Psoas muscle (tissue), 8 donors: ENCODE results near the gene FLAD1. TPM values are rescaled to one million over a fixed set of nuclear protein-coding genes. Genes with fewer than 3 reads are reported as not detected.
A peak's percentile ranks its signal among the peaks of the same experiment; 100 is the strongest.

Experiments
- ATAC-seq, 4 donors: fragments of 200-7000 bp; cut with Tn5 transposase; one replicate each; pipeline ENCODE4 v1.9.1; 2020; ENCODE audit warnings: moderate library complexity in 3 of 4, mild to moderate bottlenecking in 2 of 4
- DNase-seq, 2 donors: peaks; one replicate each; pipeline ENCODE4 v3.0.0-alpha.2; 2020
- H3K27ac ChIP-seq: fragments of 200-600 bp; one replicate; pipeline ENCODE4 v1.8.0; 2022
- H3K27me3 ChIP-seq, 3 donors: fragments of 200-600 bp in 1 of 3; one replicate each; pipeline versions ENCODE4 v1.6.1 to v1.8.0; 2013 to 2022; ENCODE audit warnings: low read length in 2 of 3, mild to moderate bottlenecking in 2 of 3, moderate library complexity in 1 of 3; ENCODE audit not compliant: insufficient read depth in 3 of 3
- H3K36me3 ChIP-seq, 2 donors: fragments of 200-600 bp in 1 of 2; one replicate each; pipeline versions ENCODE4 v1.6.1 to v1.8.0; 2013 to 2022; ENCODE audit warnings: low read depth in 1 of 2, mild to moderate bottlenecking in 1 of 2, moderate library complexity in 1 of 2; ENCODE audit not compliant: insufficient read depth in 1 of 2
- H3K4me1 ChIP-seq: fragments of 200-600 bp; one replicate; pipeline ENCODE4 v1.8.0; 2022
- H3K4me3 ChIP-seq: fragments of 200-600 bp; one replicate; pipeline ENCODE4 v1.8.0; 2022; ENCODE audit warnings: mild to moderate bottlenecking
- H3K9me3 ChIP-seq: fragments of 200-600 bp; one replicate; pipeline ENCODE4 v1.8.0; 2022
- CTCF ChIP-seq: fragments of 200-600 bp; IDR thresholded peaks from one replicate; pipeline ENCODE4 v1.8.0; 2022; ENCODE audit warnings: antibody characterized with exemption
- WGBS, 3 donors: extraction: QIAGEN DNeasy Blood & Tissue Kit; methylation state at CpG; one replicate each; pipeline versions ENCODE4 v1.1.6 to v1.1.7; 2013; 5-methylcytosine and 5-hydroxymethylcytosine counted together
- intact Hi-C, 2 donors: fragments of 100-400 bp; cut with DNase I; formaldehyde crosslinking; loops; one replicate each; pipeline versions ENCODE4 v1.11.0 to v1.14.2; 2022
- polyA plus RNA-seq, 3 donors: library from polyadenylated mRNA; stranded (reverse); fragments of 200-250 nt; gene quantifications; one replicate each; pipeline ENCODE4 v1.2.3, GENCODE V29; 2013
- total RNA-seq, 4 donors: library from RNA; stranded (reverse); fragmentation: NEBNext Ultra II Directional in 2 of 4; extraction: Animal tissue kit (Norgen Biotek cat#: 25700) in 2 of 4; gene quantifications; one replicate each; pipeline versions ENCODE4 v1.2.1 to v1.2.4, GENCODE V29; 2021 to 2023
- donor health status: healthy with polysubstance abuse.
- donor health status: DM: no; HTN: no; CAD: no; lungs with moderate emphysema.
- donor health status: Bipolar disorder and iron deficiency.
- donor health status: healthy.
- donor health status: DM: yes; HTN: yes; CAD: no.
- donor health status: DM: no; HTN: no; CAD: no.
- donor health status: DM: no; HTN: no; CAD: no.
- donor health status: DM: yes; HTN: yes; CAD: no.

Gene FLAD1
- total and polyA plus RNA-seq, 7 donors: 24.5 to 52.7 (median 34.9) TPM

DNA sequence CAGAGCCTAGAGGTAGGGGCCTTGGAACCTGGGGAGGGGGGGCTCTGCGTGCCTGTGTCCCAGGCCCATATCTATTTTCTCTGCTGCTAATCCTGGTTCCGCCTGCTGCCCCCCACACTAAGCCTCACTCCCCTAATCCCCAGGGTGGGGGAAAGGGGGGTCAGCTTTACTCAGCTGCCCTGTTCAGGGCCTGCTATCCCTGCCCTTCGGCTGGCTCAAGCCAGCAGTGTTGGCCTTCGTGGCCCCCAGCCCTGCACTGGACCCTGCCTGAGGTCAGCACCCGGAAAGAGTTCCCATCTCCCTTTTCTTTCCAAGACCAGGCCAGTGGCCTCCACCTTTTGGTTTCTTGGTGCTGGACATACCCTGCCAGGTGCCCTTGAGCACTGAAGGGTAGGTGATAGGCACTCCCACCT lies 27.9 kb downstream of the FLAD1 start:
- WGBS, 3 donors: 53 to 68% (median 62%) methylated on average over 5 of the region's 5 CpGs
- peaks cover 0 to 22% of the 10 kb centered on the region in 2 donors for H3K36me3 ChIP-seq
- no peak overlapping the region for H3K4me3 ChIP-seq
- peak overlapping the region; percentile 23 for H3K27ac ChIP-seq
- ATAC-seq (no peak), DNase-seq (no peak)
- no peaks in the 10 kb centered on the region for H3K9me3 ChIP-seq
- intact Hi-C loops: loop anchor here in 1 of 2 donors (5.0 kb wide), 1 partner anchor 39 kb away; the partner anchor contains the start of genes CKS1B and SHC1
- H3K4me1 ChIP-seq: peaks cover 52% of the 10 kb centered on the region
- no peaks in the 10 kb centered on the region for H3K27me3 ChIP-seq
- no peak for TF ChIP-seq CTCF

GRCh38 chr1:155011437-155012025 lies 28.4 kb downstream of the FLAD1 start:
- TF ChIP-seq CTCF: no peak
- 81 to 97% (median 84%) methylated on average over 6 of the region's 6 CpGs for WGBS, 3 donors
- Histone ChIP-seq H3K4me3 (no peak overlapping the region), H3K27me3 (no peaks in the 10 kb centered on the region), H3K9me3 (no peaks in the 10 kb centered on the region), H3K27ac (peak overlapping the region; percentile 9), H3K36me3 (peaks cover 0 to 27% of the 10 kb centered on the region in 2 donors), H3K4me1 (peaks cover 49% of the 10 kb centered on the region)
- intact Hi-C loops: loop anchor here (1.0 to 5.0 kb wide), 2 partner anchors 36 to 39 kb away; partner anchors contain the start of genes CKS1B (in 1 of the 2) and SHC1 (in 1 of the 2)
- no peak for ATAC-seq
- DNase-seq: no peak

GRCh38 chr1:155012026-155012546 lies 28.9 kb downstream of the FLAD1 start:
- DNase-seq (peak; percentile 80 to 89), ATAC-seq (peak in 3 of 4 donors; percentile 29 to 63 (median 46))
- Histone ChIP-seq H3K9me3 (no peaks in the 10 kb centered on the region), H3K36me3 (peaks cover 0 to 31% of the 10 kb centered on the region in 2 donors), H3K27me3 (no peaks in the 10 kb centered on the region), H3K4me3 (no peak overlapping the region), H3K27ac (peak overlapping the region; percentile 50), H3K4me1 (peaks cover 49% of the 10 kb centered on the region)
- TF ChIP-seq CTCF: no peak
- intact Hi-C loops: loop anchor here (1.0 to 5.0 kb wide), 2 partner anchors 35 to 40 kb away; partner anchors contain the start of genes CKS1B (in 1 of the 2) and SHC1 (in 1 of the 2)
- WGBS, 3 donors: 4 to 28% (median 15%) methylated on average over 4 to 9 of the region's 9 CpGs

- Histone ChIP-seq H3K4me1 (peaks cover 47% of the 10 kb centered on the region), H3K4me3 (no peak overlapping the region), H3K27ac (peak overlapping the region; percentile 30), H3K36me3 (peaks cover 0 to 31% of the 10 kb centered on the region in 2 donors), H3K27me3 (no peaks in the 10 kb centered on the region), H3K9me3 (no peaks in the 10 kb centered on the region)
- WGBS, 3 donors: 59 to 69% (median 63%) methylated on average over 3 of the region's 3 CpGs
- no peak for TF ChIP-seq CTCF
- intact Hi-C loops: loop anchor here (1.0 to 5.0 kb wide), 2 partner anchors 34 to 41 kb away; partner anchors contain the start of genes CKS1B (in 1 of the 2) and SHC1 (in 1 of the 2)
- ATAC-seq (no peak), DNase-seq (no peak)
These were observed 29.8 kb downstream of the FLAD1 start for GRCh38 chr1:155012776-155013602.
